Vagina (tissue), 2 donors: ENCODE measurements around the gene EYS. TPM values are rescaled to one million over a fixed set of nuclear protein-coding genes. Genes with fewer than 3 reads are reported as not detected.

Experiments used
- DNase-seq, 2 donors: peaks; one replicate each; pipeline ENCODE4 v3.0.0-alpha.2; 2017; ENCODE audit errors: extremely low spot score in 2 of 2
- H3K27ac ChIP-seq: fragments of 200-600 bp; sonication (generic); one replicate; pipeline ENCODE4 v1.5.1; 2019
- H3K27me3 ChIP-seq: fragments of 200-600 bp; sonication (generic); one replicate; pipeline ENCODE4 v1.5.1; 2019
- H3K36me3 ChIP-seq, 2 donors: fragments of 200-600 bp; sonication (generic); one replicate each; pipeline ENCODE4 v1.5.1; 2017 to 2019
- H3K4me1 ChIP-seq: fragments of 200-600 bp; sonication (generic); one replicate; pipeline ENCODE4 v1.5.1; 2019
- H3K4me3 ChIP-seq, 2 donors: fragments of 200-600 bp; sonication (generic); 1 replicate in 1 of 2; 2 replicates in 1 of 2; pipeline ENCODE4 v1.5.1; 2016 to 2019
- H3K9me3 ChIP-seq: fragments of 200-600 bp; sonication (generic); one replicate; pipeline ENCODE4 v1.5.1; 2019
- CTCF ChIP-seq, 3 experiments: fragments of 450-650 bp in 2 of 3; fragments of 200-600 bp in 1 of 3; sonication (generic) in 1 of 3; IDR thresholded peaks; one replicate each; pipeline ENCODE4 v1.5.1; 2017 to 2019; ENCODE audit warnings: antibody characterized with exemption in 3 of 3, mild to moderate bottlenecking in 2 of 3, moderate library complexity in 2 of 3
- POLR2A ChIP-seq, 2 donors: fragments of 450-650 bp; IDR thresholded peaks; one replicate each; pipeline ENCODE4 v1.6.1; 2017; ENCODE audit warnings: antibody characterized with exemption in 2 of 2, mild to moderate bottlenecking in 2 of 2, moderate library complexity in 2 of 2
- POLR2AphosphoS5 ChIP-seq, 2 donors: sonication (generic); formaldehyde crosslinking; IDR thresholded peaks; one replicate each; pipeline ENCODE4 v1.9.0; 2017; ENCODE audit warnings: antibody characterized with exemption in 2 of 2, mild to moderate bottlenecking in 2 of 2, low read depth in 1 of 2; ENCODE audit not compliant: insufficient read depth in 1 of 2
- intact Hi-C: fragments of 100-400 bp; cut with DNase I; formaldehyde crosslinking; loops from one replicate; pipeline ENCODE4 v1.15.1; 2023
- total RNA-seq: library from RNA; depleted of rRNA; stranded (reverse); fragments of >200 nt; gene quantifications from one replicate; pipeline ENCODE4 v1.2.3, GENCODE V29; 2016

The EYS gene
- total RNA-seq, 1 donor from 2014 or later = not detected

- Histone ChIP-seq H3K36me3 (no peaks in the 10 kb centered on the region), H3K4me3 (no peak overlapping the region), H3K4me1 (no peaks in the 10 kb centered on the region), H3K9me3 (no peaks in the 10 kb centered on the region), H3K27me3 (no peaks in the 10 kb centered on the region), H3K27ac (no peak overlapping the region)
- intact Hi-C loops = no loop called here
- TF ChIP-seq CTCF (IDR thresholded peaks at IDR 0.05) (no peak), POLR2A (IDR thresholded peaks at IDR 0.05) (no peak), POLR2AphosphoS5 (IDR thresholded peaks at IDR 0.05; ENCODE audit: insufficient read depth in 1 of 2, low read depth in 1 of 2) (no peak)
- DNase-seq = no peak
These were observed 817.9 kb downstream of the EYS start for GRCh38 chr6:64889144-64889543.

GRCh38 chr6:64874776-64875175, 832.2 kb downstream of the EYS start:
- H3K9me3 ChIP-seq = no peaks in the 10 kb centered on the region
- no peak for DNase-seq
- H3K4me1 ChIP-seq = no peaks in the 10 kb centered on the region
- intact Hi-C loops = no loop called here
- no peaks in the 10 kb centered on the region for H3K27me3 ChIP-seq
- no peak overlapping the region for H3K27ac ChIP-seq
- no peaks in the 10 kb centered on the region for H3K36me3 ChIP-seq
- no peak overlapping the region for H3K4me3 ChIP-seq
- no peak for TF ChIP-seq POLR2A (IDR thresholded peaks at IDR 0.05)
- no peak for TF ChIP-seq POLR2AphosphoS5 (IDR thresholded peaks at IDR 0.05; ENCODE audit: insufficient read depth in 1 of 2, low read depth in 1 of 2)
- TF ChIP-seq CTCF (IDR thresholded peaks at IDR 0.05) = no peak

- H3K4me3 ChIP-seq = no peak overlapping the region
- no peaks in the 10 kb centered on the region for H3K36me3 ChIP-seq
- TF ChIP-seq CTCF (IDR thresholded peaks at IDR 0.05) (no peak), POLR2AphosphoS5 (IDR thresholded peaks at IDR 0.05; ENCODE audit: insufficient read depth in 1 of 2, low read depth in 1 of 2) (no peak), POLR2A (IDR thresholded peaks at IDR 0.05) (no peak)
- intact Hi-C loops = no loop called here
- H3K4me1 ChIP-seq = no peaks in the 10 kb centered on the region
- no peak for DNase-seq
- no peaks in the 10 kb centered on the region for H3K27me3 ChIP-seq
- no peak overlapping the region for H3K27ac ChIP-seq
- H3K9me3 ChIP-seq = no peaks in the 10 kb centered on the region
These were observed 834.4 kb downstream of the EYS start for GRCh38 chr6:64872633-64873032.

- Histone ChIP-seq H3K27me3 (no peaks in the 10 kb centered on the region), H3K9me3 (no peaks in the 10 kb centered on the region), H3K27ac (no peak overlapping the region), H3K4me1 (no peaks in the 10 kb centered on the region), H3K4me3 (no peak overlapping the region), H3K36me3 (no peaks in the 10 kb centered on the region)
- intact Hi-C loops = no loop called here
- DNase-seq = peak in 1 of 2 donors; percentile 81
- TF ChIP-seq CTCF (IDR thresholded peaks at IDR 0.05) (no peak), POLR2A (IDR thresholded peaks at IDR 0.05) (no peak)
These were observed 845.9 kb downstream of the EYS start for GRCh38 chr6:64861039-64861651.

- H3K27me3 ChIP-seq = no peaks in the 10 kb centered on the region
- H3K4me1 ChIP-seq = no peaks in the 10 kb centered on the region
- intact Hi-C loops = no loop called here
- no peak overlapping the region for H3K27ac ChIP-seq
- H3K4me3 ChIP-seq = no peak overlapping the region
- TF ChIP-seq POLR2A (IDR thresholded peaks at IDR 0.05) (no peak), CTCF (IDR thresholded peaks at IDR 0.05) (no peak), POLR2AphosphoS5 (IDR thresholded peaks at IDR 0.05; ENCODE audit: insufficient read depth in 1 of 2, low read depth in 1 of 2) (no peak)
- DNase-seq = peak in 1 of 2 donors; percentile 70
- no peaks in the 10 kb centered on the region for H3K36me3 ChIP-seq
- H3K9me3 ChIP-seq = no peaks in the 10 kb centered on the region
These were observed 846.8 kb downstream of the EYS start for GRCh38 chr6:64860203-64860602.
